LNCaP clone FGC (cell line): ENCODE data around the gene PRXL2C.
"Not testable (repeated sequence)": the region's sequence is repeated elsewhere in the genome, so short reads cannot be mapped to it uniquely, and the experiment has no call there.

Experiments
- DNase-seq: peaks from one replicate; pipeline ENCODE4 v3.0.0-alpha.2; 2011; ENCODE audit warnings: low read depth
- H3K4me3 ChIP-seq: 2 replicates; pipeline ENCODE4 v1.5.1; 2011; ENCODE audit warnings: mild to moderate bottlenecking, low read depth, low read length, control low read depth
- CTCF ChIP-seq: IDR thresholded peaks from 2 replicates; pipeline ENCODE4 v1.5.1; 2012; ENCODE audit warnings: mild to moderate bottlenecking; ENCODE audit not compliant: control insufficient read depth, insufficient read depth; ENCODE audit errors: extremely low read depth

Gene PRXL2C

GRCh38 chr9:96617439-96618185 is 37.5 kb downstream of the PRXL2C start:
- no peak for DNase-seq
- H3K4me3 ChIP-seq = no peak overlapping the region
- TF ChIP-seq CTCF = no peak

GRCh38 chr9:96616817-96617438 is 38.2 kb downstream of the PRXL2C start:
- TF ChIP-seq CTCF = no peak
- no peak for DNase-seq

GRCh38 chr9:96615411-96615810 is 39.7 kb downstream of the PRXL2C start:
- H3K4me3 ChIP-seq = no peak overlapping the region
- no peak for DNase-seq
- no peak for TF ChIP-seq CTCF

More at GRCh38 chr9:96616817-96617438, 38.2 kb downstream of the PRXL2C start:
- H3K4me3 ChIP-seq = no peak overlapping the region

- not testable (repeated sequence) for H3K4me3 ChIP-seq, DNase-seq
Measured at GRCh38 chr9:96614664-96615063, 40.5 kb downstream of the PRXL2C start.

- H3K4me3 ChIP-seq = no peak overlapping the region
- no peak for DNase-seq
- TF ChIP-seq CTCF = no peak
Measured at GRCh38 chr9:96612966-96613589, 42.0 kb downstream of the PRXL2C start.

- no peak for TF ChIP-seq CTCF
- H3K4me3 ChIP-seq = no peak overlapping the region
- DNase-seq = peak; percentile 35
Measured at GRCh38 chr9:96612105-96612965, 42.8 kb downstream of the PRXL2C start.

- no peak for TF ChIP-seq CTCF
- DNase-seq = no peak
- no peak overlapping the region for H3K4me3 ChIP-seq
Measured at GRCh38 chr9:96611302-96611701, 43.8 kb downstream of the PRXL2C start.
